Tibial artery (tissue), 4 donors: ENCODE results near the gene CHRM4.

Experiments used
- DNase-seq, 2 donors: peaks; one replicate each; pipeline ENCODE4 v3.0.0-alpha.2; 2019
- H3K27ac ChIP-seq, 2 donors: fragments of 200-600 bp; sonication (generic) in 1 of 2; 1 replicate in 1 of 2; 2 replicates in 1 of 2; pipeline ENCODE4 v1.5.1; 2018 to 2019; ENCODE audit warnings: mild to moderate bottlenecking in 1 of 2
- H3K27me3 ChIP-seq, 2 donors: fragments of 200-600 bp; sonication (generic) in 1 of 2; one replicate each; pipeline versions ENCODE4 v1.5.1 to v1.6.0; 2016 to 2019
- H3K36me3 ChIP-seq, 3 donors: fragments of 200-600 bp; sonication (generic) in 2 of 3; one replicate each; pipeline ENCODE4 v1.5.1; 2016 to 2019; ENCODE audit warnings: mild to moderate bottlenecking in 2 of 3
- H3K4me1 ChIP-seq, 4 donors: fragments of 200-600 bp; sonication (generic) in 2 of 4; 1 replicate in 3 of 4; 2 replicates in 1 of 4; pipeline ENCODE4 v1.5.1; 2016 to 2019
- H3K4me3 ChIP-seq, 2 donors: fragments of 200-600 bp; sonication (generic) in 1 of 2; 1 replicate in 1 of 2; 2 replicates in 1 of 2; pipeline ENCODE4 v1.5.1; 2018 to 2019; ENCODE audit warnings: mild to moderate bottlenecking in 2 of 2
- H3K9me3 ChIP-seq, 3 donors: fragments of 200-600 bp; sonication (generic) in 1 of 3; one replicate each; pipeline ENCODE4 v1.5.1; 2016 to 2019
- intact Hi-C: fragments of 100-400 bp; cut with DNase I; formaldehyde crosslinking; loops from one replicate; pipeline ENCODE4 v1.15.0; 2023; ENCODE audit warnings: low total_unique reads
- TF ChIP-seq, protein P1 (sequence below), 2 experiments: fragments of 200-600 bp in 1 of 2; fragments of 450-650 bp in 1 of 2; IDR thresholded peaks; one replicate each; pipeline ENCODE4 v1.5.1; 2017 to 2019; ENCODE audit warnings: antibody characterized with exemption in 2 of 2, mild to moderate bottlenecking in 1 of 2, moderate library complexity in 1 of 2

CHRM4 gene

DNA sequence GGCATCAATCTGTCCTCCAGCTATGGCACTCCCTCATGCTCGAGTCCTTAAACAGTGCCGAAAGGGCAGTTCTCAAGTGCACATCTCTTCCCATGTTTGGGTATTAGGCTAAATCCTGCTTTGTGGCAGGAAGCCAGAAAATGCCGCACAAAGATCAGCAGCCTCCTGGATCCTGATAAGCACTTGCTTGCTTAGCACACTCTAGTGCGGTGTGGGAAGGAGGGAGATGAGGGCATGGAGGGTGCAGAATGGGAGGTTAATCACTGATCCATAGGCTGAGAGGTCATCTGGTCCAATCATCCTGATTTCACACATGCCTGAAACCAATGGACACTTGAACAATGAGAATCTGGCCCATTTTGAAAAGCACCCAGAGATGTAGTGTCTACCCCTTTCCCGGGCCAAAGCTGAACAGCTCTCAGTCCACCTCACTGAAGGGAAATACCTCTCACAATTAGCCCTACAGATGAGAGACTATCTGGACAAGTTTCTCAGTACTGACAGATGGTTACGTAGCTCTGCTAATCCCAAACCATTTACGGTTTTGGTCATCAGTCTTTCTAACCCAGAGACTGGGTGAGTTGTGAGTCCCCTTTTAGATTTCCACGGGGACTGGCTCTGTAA is 29.8 kb upstream of the CHRM4 start:
- intact Hi-C loops = no loop called here
- Histone ChIP-seq H3K4me1 (no peaks in the 10 kb centered on the region), H3K4me3 (no peak overlapping the region), H3K36me3 (peaks cover 21 to 56% (median 27%) of the 10 kb centered on the region in 3 donors), H3K27me3 (no peaks in the 10 kb centered on the region), H3K27ac (no peak overlapping the region), H3K9me3 (no peaks in the 10 kb centered on the region)
- DNase-seq = no peak
- TF ChIP-seq, protein P1, sequence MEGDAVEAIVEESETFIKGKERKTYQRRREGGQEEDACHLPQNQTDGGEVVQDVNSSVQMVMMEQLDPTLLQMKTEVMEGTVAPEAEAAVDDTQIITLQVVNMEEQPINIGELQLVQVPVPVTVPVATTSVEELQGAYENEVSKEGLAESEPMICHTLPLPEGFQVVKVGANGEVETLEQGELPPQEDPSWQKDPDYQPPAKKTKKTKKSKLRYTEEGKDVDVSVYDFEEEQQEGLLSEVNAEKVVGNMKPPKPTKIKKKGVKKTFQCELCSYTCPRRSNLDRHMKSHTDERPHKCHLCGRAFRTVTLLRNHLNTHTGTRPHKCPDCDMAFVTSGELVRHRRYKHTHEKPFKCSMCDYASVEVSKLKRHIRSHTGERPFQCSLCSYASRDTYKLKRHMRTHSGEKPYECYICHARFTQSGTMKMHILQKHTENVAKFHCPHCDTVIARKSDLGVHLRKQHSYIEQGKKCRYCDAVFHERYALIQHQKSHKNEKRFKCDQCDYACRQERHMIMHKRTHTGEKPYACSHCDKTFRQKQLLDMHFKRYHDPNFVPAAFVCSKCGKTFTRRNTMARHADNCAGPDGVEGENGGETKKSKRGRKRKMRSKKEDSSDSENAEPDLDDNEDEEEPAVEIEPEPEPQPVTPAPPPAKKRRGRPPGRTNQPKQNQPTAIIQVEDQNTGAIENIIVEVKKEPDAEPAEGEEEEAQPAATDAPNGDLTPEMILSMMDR (IDR thresholded peaks at IDR 0.05) = no peak

DNA sequence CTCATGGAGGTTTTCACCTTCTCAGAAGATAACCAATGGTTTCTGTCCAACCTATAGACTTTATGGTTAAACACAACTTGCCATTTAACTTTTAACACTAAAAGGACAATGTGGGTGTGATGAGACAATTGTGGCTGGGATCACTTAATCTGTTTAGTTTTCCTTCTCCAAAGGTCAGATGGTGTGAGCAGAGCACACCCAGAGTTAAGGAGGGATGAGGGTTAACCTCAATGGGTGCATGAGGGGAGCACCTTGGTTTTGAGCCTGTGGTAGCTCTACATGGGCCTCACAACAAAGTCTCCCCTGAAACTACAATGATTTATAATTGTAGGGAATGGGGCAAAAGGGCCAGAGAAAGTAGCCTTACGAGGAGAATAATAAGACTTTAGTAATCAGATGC is 28.9 kb upstream of the CHRM4 start:
- intact Hi-C loops = no loop called here

DNA sequence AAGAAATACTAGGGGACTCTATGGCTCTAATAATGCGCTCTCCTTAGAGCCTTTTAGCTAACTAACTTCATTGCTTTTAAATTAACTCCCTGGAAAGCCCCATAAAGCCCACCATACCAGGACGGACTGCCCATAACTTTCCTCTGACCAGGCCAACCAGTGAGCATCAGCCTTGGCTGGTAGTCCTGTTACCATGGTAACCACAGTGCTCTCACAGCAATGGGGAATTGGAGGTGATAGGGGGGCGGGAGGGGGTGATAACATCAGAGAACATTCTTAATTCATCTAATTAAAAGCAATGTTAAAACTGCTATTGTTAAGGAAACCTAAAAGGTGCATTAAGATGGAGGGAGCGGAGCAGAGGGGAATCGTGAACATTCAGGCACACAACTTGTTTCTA is 27.2 kb upstream of the CHRM4 start:
- Histone ChIP-seq H3K27ac (no peak overlapping the region), H3K27me3 (no peaks in the 10 kb centered on the region), H3K9me3 (no peaks in the 10 kb centered on the region), H3K4me1 (no peaks in the 10 kb centered on the region), H3K36me3 (peaks cover 45 to 68% (median 47%) of the 10 kb centered on the region in 3 donors), H3K4me3 (no peak overlapping the region)
- DNase-seq = no peak
- intact Hi-C loops = no loop called here
- TF ChIP-seq, protein P1 (IDR thresholded peaks at IDR 0.05) = no peak

More for the DNA sequence above, 28.9 kb upstream of the CHRM4 start:
- Histone ChIP-seq H3K36me3 (peaks cover 29 to 60% (median 31%) of the 10 kb centered on the region in 3 donors), H3K4me3 (no peak overlapping the region), H3K9me3 (no peaks in the 10 kb centered on the region), H3K4me1 (no peaks in the 10 kb centered on the region), H3K27me3 (no peaks in the 10 kb centered on the region), H3K27ac (no peak overlapping the region)
- no peak for DNase-seq
- TF ChIP-seq, protein P1 (IDR thresholded peaks at IDR 0.05) = no peak

DNA sequence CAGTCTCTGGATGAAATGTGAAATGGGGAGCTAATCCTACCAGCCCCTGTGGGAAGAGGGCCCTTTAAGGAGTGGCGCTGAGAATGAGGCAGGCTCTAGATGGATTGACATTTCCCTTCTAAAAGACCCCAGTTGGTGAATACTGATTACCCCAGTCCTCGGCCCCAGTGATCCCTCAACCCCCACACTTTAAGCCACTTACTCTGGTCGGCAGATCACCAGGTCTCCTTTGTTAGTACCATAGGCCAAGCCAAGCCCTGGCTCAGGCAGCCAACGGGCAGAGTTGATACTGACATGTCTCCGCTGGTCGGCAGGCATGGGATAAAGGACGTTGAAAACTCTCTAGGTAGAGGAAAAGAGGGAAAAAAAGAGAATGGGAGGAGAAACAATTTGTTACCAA is 26.1 kb upstream of the CHRM4 start:
- H3K27ac ChIP-seq = no peak overlapping the region
- no peak for DNase-seq
- no peaks in the 10 kb centered on the region for H3K27me3 ChIP-seq
- TF ChIP-seq, protein P1 (IDR thresholded peaks at IDR 0.05) = no peak
- peaks cover 49 to 76% (median 54%) of the 10 kb centered on the region in 3 donors for H3K36me3 ChIP-seq
- no peak overlapping the region for H3K4me3 ChIP-seq
- H3K9me3 ChIP-seq = no peaks in the 10 kb centered on the region
- H3K4me1 ChIP-seq = no peaks in the 10 kb centered on the region
- intact Hi-C loops = no loop called here

DNA sequence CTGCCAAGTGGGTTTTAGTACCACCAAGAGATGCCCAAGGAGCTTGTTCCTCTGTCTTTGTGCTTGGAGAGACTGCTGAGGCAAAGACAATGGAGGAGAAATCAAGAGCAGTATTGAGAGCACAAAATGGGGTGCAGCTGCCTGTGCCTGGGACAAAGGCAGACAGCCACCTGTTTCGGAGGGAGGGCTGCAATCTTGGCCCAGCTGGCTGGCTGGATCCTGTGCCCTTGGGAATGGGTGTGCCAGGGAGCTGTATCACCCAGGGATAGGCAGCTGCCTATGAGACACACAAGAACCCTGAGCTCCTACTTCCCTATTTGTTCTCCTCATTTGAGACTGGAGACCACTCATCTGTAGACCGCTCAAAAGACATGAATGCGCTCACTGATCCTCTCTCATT is 23.3 kb upstream of the CHRM4 start:
- peaks cover 38 to 77% (median 57%) of the 10 kb centered on the region in 3 donors for H3K36me3 ChIP-seq
- DNase-seq = no peak
- no peaks in the 10 kb centered on the region for H3K4me1 ChIP-seq
- no peak overlapping the region for H3K27ac ChIP-seq
- TF ChIP-seq, protein P1 (IDR thresholded peaks at IDR 0.05) = no peak
- H3K9me3 ChIP-seq = no peaks in the 10 kb centered on the region
- H3K4me3 ChIP-seq = no peak overlapping the region
- intact Hi-C loops = no loop called here
- H3K27me3 ChIP-seq = no peaks in the 10 kb centered on the region

DNA sequence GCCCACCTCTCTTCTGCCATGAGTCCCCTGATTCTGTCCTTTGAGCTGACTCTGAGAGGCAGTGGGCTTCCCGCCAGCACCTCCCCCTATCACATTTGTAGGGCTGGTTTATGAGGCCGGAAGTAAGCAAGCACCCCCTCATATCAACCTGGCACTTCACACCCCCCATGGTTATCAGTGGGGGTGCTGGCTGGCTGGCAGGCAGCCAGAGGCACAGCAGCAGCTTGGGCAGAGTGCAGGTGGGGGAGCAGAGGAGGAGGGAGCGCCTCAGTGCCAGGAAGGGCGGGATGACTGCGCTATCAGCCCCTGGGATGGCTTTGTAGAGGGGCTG is 22.9 kb upstream of the CHRM4 start:
- Histone ChIP-seq H3K27me3 (no peaks in the 10 kb centered on the region), H3K4me3 (no peak overlapping the region), H3K27ac (no peak overlapping the region), H3K36me3 (peaks cover 43 to 81% (median 61%) of the 10 kb centered on the region in 3 donors), H3K9me3 (no peaks in the 10 kb centered on the region), H3K4me1 (no peaks in the 10 kb centered on the region)
- no peak for DNase-seq
- intact Hi-C loops = no loop called here
- TF ChIP-seq, protein P1 (IDR thresholded peaks at IDR 0.05) = no peak
